ENCODE results near the gene MDC1. TPM values are rescaled to one million over a fixed set of nuclear protein-coding genes. Genes with fewer than 3 reads are reported as not detected.
A peak's percentile ranks its signal among the peaks of the same experiment; 100 is the strongest.

Gene MDC1
- total RNA-seq, 1 experiment from 2014 or later: 95.9 TPM

DNA sequence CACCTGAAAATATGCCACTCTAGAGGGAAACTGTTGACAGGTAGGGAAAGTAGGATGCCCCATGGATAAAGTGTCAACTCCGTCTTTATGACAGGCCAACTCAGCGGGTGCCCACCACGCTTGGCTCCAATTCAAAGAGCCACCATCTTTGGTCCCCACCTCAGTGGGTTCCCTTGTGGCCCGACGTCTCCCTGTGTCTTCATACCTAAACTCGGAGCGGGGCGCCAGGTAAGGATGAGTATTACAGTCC lies 277 bp downstream of the MDC1 start:
- DNase-seq (ENCODE audit: low spot score) (no peak), ATAC-seq (no peak)
- ChIA-PET CTCF (interaction anchor here (0.6 to 2.4 kb wide), 15 partner anchors 13 to 386 kb away, joined by 3 to 26 read pairs (median 4); partner anchors contain the start of gene DHX16), POLR2A (interaction anchor here (0.6 to 1.7 kb wide), 17 partner anchors 10 to 166 kb away, joined by 3 to 19 read pairs (median 4); partner anchors contain the start of genes DHX16, GNL1, IER3 and NRM)
- Mint-ChIP-seq H3K4me3 (peak overlapping the region; percentile 99), H3K27me3 (ENCODE audit: low read depth) (no peaks in the 10 kb centered on the region), H3K36me3 (peaks cover 51% of the 10 kb centered on the region), H3K4me1 (peaks cover 28% of the 10 kb centered on the region), H3K27ac (peak overlapping the region; percentile 97), H3K9me3 (no peaks in the 10 kb centered on the region)
- TF ChIP-seq SMAD3 (CRISPR knock-in tag; IDR thresholded peaks at IDR 0.05; ENCODE audit: borderline replicate concordance) (peak; percentile 31; the same call in 1 of the 2 replicates), ZNF121 (CRISPR knock-in tag; IDR thresholded peaks at IDR 0.05) (no peak)

DNA sequence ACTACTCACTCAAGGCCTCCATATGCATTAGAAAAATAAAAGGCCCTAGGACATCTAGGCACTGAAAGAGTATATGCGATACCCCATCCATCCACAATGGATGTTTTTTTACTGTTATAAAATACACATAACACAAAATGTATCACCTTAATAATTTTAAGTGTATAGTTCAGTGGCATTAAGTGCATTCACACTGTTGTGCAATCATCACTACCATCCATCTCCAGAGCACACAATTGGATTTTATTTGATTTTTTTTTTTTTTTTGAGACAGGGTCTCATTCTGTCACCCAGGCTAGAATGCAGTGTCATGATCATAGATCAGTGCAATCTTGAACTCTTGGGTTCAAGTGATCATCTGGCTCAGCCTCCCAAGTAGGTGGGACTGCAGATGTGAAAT lies 2.8 kb downstream of the MDC1 start:
- CTCF ChIA-PET: no interaction called here
- peaks cover 56% of the 10 kb centered on the region for H3K36me3 Mint-ChIP-seq
- H3K4me3 Mint-ChIP-seq: no peak overlapping the region
- ATAC-seq (no peak), DNase-seq (ENCODE audit: low spot score) (no peak)
- POLR2A ChIA-PET: no interaction called here
- H3K9me3 Mint-ChIP-seq: no peaks in the 10 kb centered on the region
- no peak overlapping the region for H3K27ac Mint-ChIP-seq
- no peaks in the 10 kb centered on the region for H3K27me3 Mint-ChIP-seq (ENCODE audit: low read depth)
- peaks cover 21% of the 10 kb centered on the region for H3K4me1 Mint-ChIP-seq
- TF ChIP-seq PRRX2 (CRISPR knock-in tag; IDR thresholded peaks at IDR 0.05) (no peak), MYBL2 (CRISPR knock-in tag; IDR thresholded peaks at IDR 0.05) (no peak), ATF1 (CRISPR knock-in tag; IDR thresholded peaks at IDR 0.05) (no peak)
- TF ChIP-seq, protein P1, sequence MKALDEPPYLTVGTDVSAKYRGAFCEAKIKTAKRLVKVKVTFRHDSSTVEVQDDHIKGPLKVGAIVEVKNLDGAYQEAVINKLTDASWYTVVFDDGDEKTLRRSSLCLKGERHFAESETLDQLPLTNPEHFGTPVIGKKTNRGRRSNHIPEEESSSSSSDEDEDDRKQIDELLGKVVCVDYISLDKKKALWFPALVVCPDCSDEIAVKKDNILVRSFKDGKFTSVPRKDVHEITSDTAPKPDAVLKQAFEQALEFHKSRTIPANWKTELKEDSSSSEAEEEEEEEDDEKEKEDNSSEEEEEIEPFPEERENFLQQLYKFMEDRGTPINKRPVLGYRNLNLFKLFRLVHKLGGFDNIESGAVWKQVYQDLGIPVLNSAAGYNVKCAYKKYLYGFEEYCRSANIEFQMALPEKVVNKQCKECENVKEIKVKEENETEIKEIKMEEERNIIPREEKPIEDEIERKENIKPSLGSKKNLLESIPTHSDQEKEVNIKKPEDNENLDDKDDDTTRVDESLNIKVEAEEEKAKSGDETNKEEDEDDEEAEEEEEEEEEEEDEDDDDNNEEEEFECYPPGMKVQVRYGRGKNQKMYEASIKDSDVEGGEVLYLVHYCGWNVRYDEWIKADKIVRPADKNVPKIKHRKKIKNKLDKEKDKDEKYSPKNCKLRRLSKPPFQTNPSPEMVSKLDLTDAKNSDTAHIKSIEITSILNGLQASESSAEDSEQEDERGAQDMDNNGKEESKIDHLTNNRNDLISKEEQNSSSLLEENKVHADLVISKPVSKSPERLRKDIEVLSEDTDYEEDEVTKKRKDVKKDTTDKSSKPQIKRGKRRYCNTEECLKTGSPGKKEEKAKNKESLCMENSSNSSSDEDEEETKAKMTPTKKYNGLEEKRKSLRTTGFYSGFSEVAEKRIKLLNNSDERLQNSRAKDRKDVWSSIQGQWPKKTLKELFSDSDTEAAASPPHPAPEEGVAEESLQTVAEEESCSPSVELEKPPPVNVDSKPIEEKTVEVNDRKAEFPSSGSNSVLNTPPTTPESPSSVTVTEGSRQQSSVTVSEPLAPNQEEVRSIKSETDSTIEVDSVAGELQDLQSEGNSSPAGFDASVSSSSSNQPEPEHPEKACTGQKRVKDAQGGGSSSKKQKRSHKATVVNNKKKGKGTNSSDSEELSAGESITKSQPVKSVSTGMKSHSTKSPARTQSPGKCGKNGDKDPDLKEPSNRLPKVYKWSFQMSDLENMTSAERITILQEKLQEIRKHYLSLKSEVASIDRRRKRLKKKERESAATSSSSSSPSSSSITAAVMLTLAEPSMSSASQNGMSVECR (CRISPR knock-in tag; IDR thresholded peaks at IDR 0.05; ENCODE audit: borderline replicate concordance): no peak
- TF ChIP-seq, protein P2, sequence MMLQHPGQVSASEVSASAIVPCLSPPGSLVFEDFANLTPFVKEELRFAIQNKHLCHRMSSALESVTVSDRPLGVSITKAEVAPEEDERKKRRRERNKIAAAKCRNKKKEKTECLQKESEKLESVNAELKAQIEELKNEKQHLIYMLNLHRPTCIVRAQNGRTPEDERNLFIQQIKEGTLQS (CRISPR knock-in tag; conservative IDR thresholded peaks at IDR 0.05): no peak
- TF ChIP-seq, protein P3, sequence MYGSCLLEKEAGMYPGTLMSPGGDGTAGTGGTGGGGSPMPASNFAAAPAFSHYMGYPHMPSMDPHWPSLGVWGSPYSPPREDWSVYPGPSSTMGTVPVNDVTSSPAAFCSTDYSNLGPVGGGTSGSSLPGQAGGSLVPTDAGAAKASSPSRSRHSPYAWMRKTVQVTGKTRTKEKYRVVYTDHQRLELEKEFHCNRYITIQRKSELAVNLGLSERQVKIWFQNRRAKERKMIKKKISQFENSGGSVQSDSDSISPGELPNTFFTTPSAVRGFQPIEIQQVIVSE (CRISPR knock-in tag; IDR thresholded peaks at IDR 0.05; ENCODE audit: borderline replicate concordance): no peak
- TF ChIP-seq, protein P4, sequence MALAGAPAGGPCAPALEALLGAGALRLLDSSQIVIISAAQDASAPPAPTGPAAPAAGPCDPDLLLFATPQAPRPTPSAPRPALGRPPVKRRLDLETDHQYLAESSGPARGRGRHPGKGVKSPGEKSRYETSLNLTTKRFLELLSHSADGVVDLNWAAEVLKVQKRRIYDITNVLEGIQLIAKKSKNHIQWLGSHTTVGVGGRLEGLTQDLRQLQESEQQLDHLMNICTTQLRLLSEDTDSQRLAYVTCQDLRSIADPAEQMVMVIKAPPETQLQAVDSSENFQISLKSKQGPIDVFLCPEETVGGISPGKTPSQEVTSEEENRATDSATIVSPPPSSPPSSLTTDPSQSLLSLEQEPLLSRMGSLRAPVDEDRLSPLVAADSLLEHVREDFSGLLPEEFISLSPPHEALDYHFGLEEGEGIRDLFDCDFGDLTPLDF (CRISPR knock-in tag; IDR thresholded peaks at IDR 0.05): no peak

DNA sequence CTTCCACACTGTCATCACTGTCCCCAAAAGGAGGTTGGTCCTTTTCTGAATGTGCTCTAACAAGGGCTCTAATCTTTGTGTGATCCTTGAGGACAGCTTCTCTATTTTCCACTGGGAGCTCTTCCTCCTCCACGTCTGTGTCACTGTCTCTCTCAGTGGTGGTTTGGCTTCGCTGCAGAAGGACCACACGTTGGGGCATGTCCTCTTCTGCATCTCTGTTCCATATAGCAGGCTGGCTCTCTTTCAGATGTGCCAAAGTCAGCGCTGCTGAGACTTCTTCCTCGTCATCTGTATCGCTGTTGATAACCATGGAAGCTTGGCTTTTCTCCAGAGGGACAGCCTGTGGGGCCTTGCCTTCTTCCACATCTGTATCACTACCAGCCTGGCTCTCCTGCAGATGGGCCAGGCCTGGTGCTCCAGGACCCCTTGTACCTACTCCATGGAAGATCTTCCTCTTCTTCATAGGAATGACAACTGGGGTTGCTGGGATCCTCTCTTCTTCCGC lies 4.6 kb downstream of the MDC1 start:
- H3K36me3 Mint-ChIP-seq: peaks cover 70% of the 10 kb centered on the region
- POLR2A ChIA-PET: interaction anchor here (1.2 kb wide), 1 partner anchor 9 kb away, joined by 3 read pairs; no protein-coding TSS in a partner anchor
- H3K9me3 Mint-ChIP-seq: no peaks in the 10 kb centered on the region
- TF ChIP-seq, protein P5, sequence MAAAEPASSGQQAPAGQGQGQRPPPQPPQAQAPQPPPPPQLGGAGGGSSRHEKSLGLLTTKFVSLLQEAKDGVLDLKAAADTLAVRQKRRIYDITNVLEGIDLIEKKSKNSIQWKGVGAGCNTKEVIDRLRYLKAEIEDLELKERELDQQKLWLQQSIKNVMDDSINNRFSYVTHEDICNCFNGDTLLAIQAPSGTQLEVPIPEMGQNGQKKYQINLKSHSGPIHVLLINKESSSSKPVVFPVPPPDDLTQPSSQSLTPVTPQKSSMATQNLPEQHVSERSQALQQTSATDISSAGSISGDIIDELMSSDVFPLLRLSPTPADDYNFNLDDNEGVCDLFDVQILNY (CRISPR knock-in tag; IDR thresholded peaks at IDR 0.05): no peak
- TF ChIP-seq KAT7 (CRISPR knock-in tag; IDR thresholded peaks at IDR 0.05; ENCODE audit: borderline replicate concordance) (no peak), ETV6 (CRISPR knock-in tag; IDR thresholded peaks at IDR 0.05) (no peak), EMX1 (CRISPR knock-in tag; IDR thresholded peaks at IDR 0.05) (no peak), ZNF138 (CRISPR knock-in tag; conservative IDR thresholded peaks at IDR 0.05) (no peak), SP1 (CRISPR knock-in tag; conservative IDR thresholded peaks at IDR 0.05) (no peak), ESRRA (CRISPR knock-in tag; IDR thresholded peaks at IDR 0.05; ENCODE audit: borderline replicate concordance) (no peak), ZNF416 (CRISPR knock-in tag; IDR thresholded peaks at IDR 0.05) (no peak)
- TF ChIP-seq, protein P6, sequence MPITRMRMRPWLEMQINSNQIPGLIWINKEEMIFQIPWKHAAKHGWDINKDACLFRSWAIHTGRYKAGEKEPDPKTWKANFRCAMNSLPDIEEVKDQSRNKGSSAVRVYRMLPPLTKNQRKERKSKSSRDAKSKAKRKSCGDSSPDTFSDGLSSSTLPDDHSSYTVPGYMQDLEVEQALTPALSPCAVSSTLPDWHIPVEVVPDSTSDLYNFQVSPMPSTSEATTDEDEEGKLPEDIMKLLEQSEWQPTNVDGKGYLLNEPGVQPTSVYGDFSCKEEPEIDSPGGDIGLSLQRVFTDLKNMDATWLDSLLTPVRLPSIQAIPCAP (CRISPR knock-in tag; IDR thresholded peaks at IDR 0.05): no peak
- TF ChIP-seq, protein P7, sequence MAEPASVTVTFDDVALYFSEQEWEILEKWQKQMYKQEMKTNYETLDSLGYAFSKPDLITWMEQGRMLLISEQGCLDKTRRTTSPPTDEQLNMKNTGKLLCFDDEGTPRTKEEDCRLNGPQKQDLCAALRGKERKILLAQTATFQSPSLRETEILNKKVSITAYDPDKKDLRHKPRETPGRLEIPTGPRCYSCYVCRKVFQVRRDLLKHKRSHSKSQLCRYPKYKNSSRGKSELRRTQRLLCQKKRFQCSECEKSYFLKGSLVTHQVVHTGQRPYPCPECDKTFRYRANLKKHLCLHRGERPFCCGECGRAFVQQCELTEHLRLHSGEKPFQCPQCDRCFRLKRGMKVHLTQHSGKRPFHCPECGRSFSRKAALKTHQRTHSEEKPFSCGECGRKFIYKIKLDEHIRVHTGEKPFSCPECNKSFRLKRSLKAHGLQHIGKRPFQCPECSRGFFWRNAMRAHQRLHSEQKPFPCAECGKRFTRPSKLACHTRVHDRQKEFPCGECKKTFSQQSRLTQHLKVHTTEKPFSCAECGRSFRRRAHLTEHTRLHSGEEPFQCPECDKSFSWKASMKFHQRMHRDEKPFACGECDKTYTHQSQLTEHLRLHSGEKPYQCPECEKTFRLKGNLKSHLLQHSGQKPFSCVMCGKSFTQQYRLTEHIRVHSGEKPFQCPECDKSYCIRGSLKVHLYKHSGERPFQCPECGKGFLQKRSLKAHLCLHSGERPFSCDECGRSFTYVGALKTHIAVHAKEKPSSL (CRISPR knock-in tag; conservative IDR thresholded peaks at IDR 0.05): no peak

More for the DNA sequence above, 4.6 kb downstream of the MDC1 start:
- ATAC-seq (no peak), DNase-seq (ENCODE audit: low spot score) (no peak)
- Mint-ChIP-seq H3K27me3 (ENCODE audit: low read depth) (no peaks in the 10 kb centered on the region), H3K27ac (no peak overlapping the region), H3K4me1 (peaks cover 17% of the 10 kb centered on the region), H3K4me3 (no peak overlapping the region)
- CTCF ChIA-PET: interaction anchor here (0.6 kb wide), 1 partner anchor 33 kb away, joined by 3 read pairs; no protein-coding TSS in a partner anchor
